ENCODE results near the gene MAN1C1.

DNA sequence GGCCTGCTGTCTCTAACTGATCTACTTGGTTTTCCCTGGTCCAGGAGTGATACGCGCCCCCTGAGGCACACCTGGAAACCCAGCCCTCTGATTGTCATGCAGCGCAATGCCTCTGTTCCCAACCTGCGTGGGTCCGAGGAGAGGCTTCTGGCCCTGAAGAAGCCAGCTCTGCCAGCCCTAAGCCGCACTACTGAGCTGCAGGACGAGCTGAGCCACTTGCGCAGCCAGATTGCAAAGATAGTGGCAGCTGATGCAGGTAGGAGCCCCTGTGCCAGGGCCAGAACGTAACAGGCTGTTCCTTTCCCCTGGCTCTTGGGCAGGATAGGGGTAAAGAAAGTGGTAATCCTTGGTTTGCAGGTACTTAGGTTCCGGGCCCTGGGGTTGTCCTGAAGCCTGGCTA, 210.0 kb downstream of the MAN1C1 start:
- TF ChIP-seq POLR2A (IDR thresholded peaks at IDR 0.05) (no peak), CTCF (IDR thresholded peaks at IDR 0.05) (no peak)
